Smooth muscle cell (in vitro differentiated cells): ENCODE results near the gene H6PD. TPM values are rescaled to one million over a fixed set of nuclear protein-coding genes. Genes with fewer than 3 reads are reported as not detected.

Source experiments
- DNase-seq: peaks from one replicate; lab custom pipeline; 2025; ENCODE audit not compliant: unreplicated experiment; lab: John Stamatoyannopoulos, UW
- H2AFZ ChIP-seq: fragments of 200-600 bp; sonication (generic); 2 replicates; pipeline ENCODE4 v1.6.0; 2016; ENCODE audit warnings: antibody characterized with exemption, low read depth, mild to moderate bottlenecking
- H3F3A ChIP-seq: fragments of 200-600 bp; sonication (generic); 2 replicates; pipeline ENCODE4 v1.6.0; 2017; ENCODE audit warnings: antibody characterized with exemption, low read depth
- H3K27ac ChIP-seq: fragments of 200-600 bp; sonication (generic); 2 replicates; pipeline ENCODE4 v1.5.1; 2016; ENCODE audit warnings: low read depth, mild to moderate bottlenecking
- H3K27me3 ChIP-seq: fragments of 200-600 bp; sonication (generic); 2 replicates; pipeline ENCODE4 v1.6.1; 2016; ENCODE audit warnings: low read depth, mild to moderate bottlenecking
- H3K36me3 ChIP-seq: fragments of 200-600 bp; sonication (generic); 2 replicates; pipeline ENCODE4 v1.5.1; 2016; ENCODE audit warnings: low read depth
- H3K4me1 ChIP-seq: fragments of 200-600 bp; sonication (generic); 2 replicates; pipeline ENCODE4 v1.5.1; 2016; ENCODE audit warnings: low read depth
- H3K4me2 ChIP-seq: fragments of 200-600 bp; sonication (generic); 2 replicates; pipeline ENCODE4 v1.6.0; 2016; ENCODE audit warnings: mild to moderate bottlenecking
- H3K4me3 ChIP-seq: fragments of 200-600 bp; sonication (generic); 2 replicates; pipeline ENCODE4 v1.5.1; 2016; ENCODE audit warnings: mild to moderate bottlenecking
- H3K79me2 ChIP-seq: fragments of 200-600 bp; sonication (generic); 2 replicates; pipeline ENCODE4 v1.6.0; 2016; ENCODE audit warnings: low read depth, mild to moderate bottlenecking
- H3K9ac ChIP-seq: fragments of 200-600 bp; sonication (generic); 2 replicates; pipeline ENCODE4 v1.6.0; 2016; ENCODE audit warnings: low read depth
- H3K9me3 ChIP-seq: fragments of 200-600 bp; sonication (generic); replicated peaks from 2 replicates; pipeline ENCODE4 v1.5.1; 2016; ENCODE audit warnings: low read depth
- H4K20me1 ChIP-seq: fragments of 200-600 bp; sonication (generic); 2 replicates; pipeline ENCODE4 v1.6.0; 2016; ENCODE audit warnings: low read depth
- CTCF ChIP-seq: fragments of 200-600 bp; sonication (generic); IDR thresholded peaks from 2 replicates; pipeline ENCODE4 v1.5.1; 2017; ENCODE audit warnings: borderline replicate concordance, mild to moderate bottlenecking, antibody characterized with exemption; ENCODE audit not compliant: insufficient read depth, poor library complexity, severe bottlenecking
- WGBS: methylation state at CpG from one replicate; pipeline ENCODE4 v1.1.7; 2016; ENCODE audit warnings: low lambda C conversion rate; 5-methylcytosine and 5-hydroxymethylcytosine counted together
- polyA plus RNA-seq: library from polyadenylated mRNA; unstranded; fragments of >200 nt; fragmentation: Nextera tagmentation; extraction: Ambion mirVana; gene quantifications from 2 replicates; pipeline ENCODE4 v1.2.1, GENCODE V29; 2016
- total RNA-seq: library from RNA; depleted of rRNA; stranded (reverse); fragments of >200 nt; gene quantifications from 2 replicates; pipeline ENCODE4 v1.2.3, GENCODE V29; 2014

The H6PD gene
- total and polyA plus RNA-seq, 2 experiments from 2014 or later, result 15.1 to 15.3 TPM

- Histone ChIP-seq H4K20me1 (peaks cover 95% of the 10 kb centered on the region), H3K9ac (peak overlapping the region; percentile 24), H2AFZ (no peak overlapping the region), H3F3A (peaks cover 9% of the 10 kb centered on the region), H3K9me3 (no peaks in the 10 kb centered on the region), H3K27ac (peak overlapping the region; percentile 92), H3K79me2 (peaks cover 95% of the 10 kb centered on the region), H3K4me3 (no peak overlapping the region), H3K36me3 (no peaks in the 10 kb centered on the region), H3K4me1 (peaks cover 9% of the 10 kb centered on the region), H3K4me2 (peak overlapping the region; percentile 49), H3K27me3 (no peaks in the 10 kb centered on the region)
- no peak for DNase-seq
- no peak for TF ChIP-seq CTCF
- 92% methylated on average over 6 of the region's 6 CpGs for WGBS
These were observed 69.3 kb downstream of the H6PD start for GRCh38 chr1:9303916-9304315.

- TF ChIP-seq CTCF, result no peak
- Histone ChIP-seq H3F3A (peaks cover 12% of the 10 kb centered on the region), H3K4me1 (peaks cover 9% of the 10 kb centered on the region), H3K27me3 (no peaks in the 10 kb centered on the region), H3K4me3 (no peak overlapping the region), H3K9me3 (no peaks in the 10 kb centered on the region), H3K9ac (no peak overlapping the region), H3K27ac (no peak overlapping the region), H4K20me1 (peaks cover 98% of the 10 kb centered on the region), H3K79me2 (peaks cover 96% of the 10 kb centered on the region), H2AFZ (no peak overlapping the region), H3K36me3 (no peaks in the 10 kb centered on the region), H3K4me2 (no peak overlapping the region)
- 94% methylated on average over 14 of the region's 14 CpGs for WGBS
- no peak for DNase-seq
These were observed 70.6 kb downstream of the H6PD start for GRCh38 chr1:9305216-9305615.

- H4K20me1 ChIP-seq, result peaks cover 98% of the 10 kb centered on the region
- H3K4me2 ChIP-seq, result no peak overlapping the region
- no peaks in the 10 kb centered on the region for H3K36me3 ChIP-seq
- no peaks in the 10 kb centered on the region for H3K9me3 ChIP-seq
- peaks cover 12% of the 10 kb centered on the region for H3F3A ChIP-seq
- WGBS, result 86% methylated on average over 14 of the region's 14 CpGs
- H3K4me1 ChIP-seq, result peaks cover 9% of the 10 kb centered on the region
- H3K79me2 ChIP-seq, result peaks cover 96% of the 10 kb centered on the region
- no peak overlapping the region for H3K4me3 ChIP-seq
- H3K27me3 ChIP-seq, result no peaks in the 10 kb centered on the region
- H2AFZ ChIP-seq, result no peak overlapping the region
- no peak overlapping the region for H3K27ac ChIP-seq
- DNase-seq, result no peak
- H3K9ac ChIP-seq, result no peak overlapping the region
- TF ChIP-seq CTCF, result no peak
These were observed 71.4 kb downstream of the H6PD start for GRCh38 chr1:9306006-9306405.

GRCh38 chr1:9307303-9307702, 72.7 kb downstream of the H6PD start:
- H3K9ac ChIP-seq, result no peak overlapping the region
- H3K4me3 ChIP-seq, result no peak overlapping the region
- peaks cover 98% of the 10 kb centered on the region for H4K20me1 ChIP-seq
- H3F3A ChIP-seq, result peaks cover 11% of the 10 kb centered on the region
- no peak for DNase-seq
- H3K4me1 ChIP-seq, result peaks cover 8% of the 10 kb centered on the region
- no peak for TF ChIP-seq CTCF
- no peak overlapping the region for H2AFZ ChIP-seq
- no peaks in the 10 kb centered on the region for H3K9me3 ChIP-seq
- WGBS, result 84% methylated on average over 10 of the region's 10 CpGs
- no peaks in the 10 kb centered on the region for H3K27me3 ChIP-seq
- peaks cover 93% of the 10 kb centered on the region for H3K79me2 ChIP-seq
- no peaks in the 10 kb centered on the region for H3K36me3 ChIP-seq
- no peak overlapping the region for H3K27ac ChIP-seq
- H3K4me2 ChIP-seq, result no peak overlapping the region
